IPS-NIHi7 (cell line): ENCODE results near the gene ANXA1.
"Not testable (repeated sequence)": the region's sequence is repeated elsewhere in the genome, so short reads cannot be mapped to it uniquely, and the experiment has no call there.

Experiments
- DNase-seq: peaks from one replicate; pipeline ENCODE4 v3.0.0; 2012; ENCODE audit warnings: mixed read lengths; ENCODE audit errors: extremely low spot score

The ANXA1 gene

DNA sequence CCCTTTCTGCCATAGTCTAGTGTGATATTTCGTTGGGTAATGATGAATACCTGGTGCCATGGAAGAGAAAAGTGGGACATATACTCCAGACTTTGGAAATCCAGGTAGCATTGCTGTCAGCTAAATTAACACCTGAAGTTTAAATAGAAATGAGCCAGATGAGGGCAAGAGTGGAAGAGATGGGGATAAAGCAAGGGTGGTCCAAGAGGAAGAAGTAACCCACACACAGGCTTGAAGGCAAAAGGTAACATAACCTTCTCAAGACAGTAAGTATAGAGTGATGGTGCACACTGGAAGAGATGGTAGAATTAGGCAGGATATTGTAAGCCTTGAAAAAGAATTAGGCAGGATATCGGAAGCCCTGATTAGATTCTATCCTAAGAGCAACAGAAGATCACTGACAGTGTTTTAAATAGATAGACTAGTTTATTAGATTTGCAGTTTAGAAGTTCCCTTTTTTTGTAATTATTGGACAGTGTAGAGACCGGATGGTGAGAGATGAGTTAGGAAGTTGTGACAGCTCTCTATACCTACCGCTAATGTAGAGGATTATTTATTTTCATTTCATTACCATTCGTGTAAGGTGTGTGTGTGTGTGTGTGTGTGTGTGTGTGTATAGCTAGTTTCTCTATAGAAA is 16.8 kb downstream of the ANXA1 start:
- no peak for DNase-seq

- no peak for DNase-seq
Observed at GRCh38 chr9:73170185-73170957, 18.7 kb downstream of the ANXA1 start.

GRCh38 chr9:73172901-73173215 is 21.2 kb downstream of the ANXA1 start:
- DNase-seq: no peak

DNA sequence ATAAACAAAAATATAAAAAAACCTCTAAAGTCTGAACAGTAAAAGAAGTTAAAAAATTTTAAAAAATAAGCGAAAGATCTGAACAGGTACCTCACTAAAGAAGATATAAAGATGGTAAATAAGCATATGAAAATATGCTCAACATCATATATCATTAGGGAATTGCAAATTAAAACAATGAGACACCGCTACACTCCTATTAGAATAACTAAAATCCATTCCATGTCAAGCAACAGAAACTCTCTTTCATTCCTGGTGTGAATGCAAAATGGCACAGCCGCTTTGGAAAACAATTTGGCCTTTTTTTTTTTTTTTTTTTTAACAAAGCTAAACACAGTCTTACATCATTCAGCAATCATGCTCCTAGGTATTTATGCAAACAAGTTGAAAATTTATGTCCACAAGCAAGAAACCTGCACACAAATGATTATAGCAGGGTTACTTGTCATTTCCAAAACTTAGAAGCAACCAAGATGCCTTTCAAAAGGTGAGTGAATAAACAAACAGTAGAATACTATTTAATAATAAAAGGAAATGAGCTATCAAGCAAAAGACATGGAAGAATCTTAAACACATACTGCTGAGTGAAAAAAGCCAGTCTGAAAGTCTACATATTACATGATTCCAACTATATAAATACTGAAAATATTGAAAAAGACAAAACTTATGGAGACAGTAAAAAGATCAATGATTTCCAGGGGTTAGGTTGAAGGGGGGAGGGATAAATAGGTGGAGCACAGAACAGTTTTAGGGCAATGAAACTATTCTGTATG is 22.1 kb downstream of the ANXA1 start:
- DNase-seq: no peak

- no peak for DNase-seq
Observed at GRCh38 chr9:73174330-73174980, 22.8 kb downstream of the ANXA1 start.

- DNase-seq: no peak
Observed at GRCh38 chr9:73176450-73176875, 24.8 kb downstream of the ANXA1 start.

DNA sequence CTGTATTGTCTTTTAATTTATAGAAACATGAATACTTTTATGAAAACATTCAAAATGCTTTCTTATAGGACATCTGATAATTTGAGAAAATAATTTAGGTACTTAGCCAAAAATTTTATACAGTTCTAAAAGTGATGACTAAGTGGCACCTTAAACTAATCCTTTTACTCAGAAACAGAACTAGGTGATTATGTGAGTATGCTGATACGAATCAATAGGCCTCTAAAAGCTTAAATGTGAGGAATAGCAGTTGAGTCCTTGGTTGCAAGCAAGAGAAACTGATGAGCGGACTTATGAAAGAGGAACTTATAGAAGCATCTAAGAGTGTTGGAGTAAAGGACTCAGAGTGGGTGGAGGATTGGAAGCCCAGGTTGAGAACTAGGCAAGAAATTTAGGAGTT is 26.4 kb downstream of the ANXA1 start:
- no peak for DNase-seq

GRCh38 chr9:73179589-73179988 is 27.9 kb downstream of the ANXA1 start:
- DNase-seq: no peak

DNA sequence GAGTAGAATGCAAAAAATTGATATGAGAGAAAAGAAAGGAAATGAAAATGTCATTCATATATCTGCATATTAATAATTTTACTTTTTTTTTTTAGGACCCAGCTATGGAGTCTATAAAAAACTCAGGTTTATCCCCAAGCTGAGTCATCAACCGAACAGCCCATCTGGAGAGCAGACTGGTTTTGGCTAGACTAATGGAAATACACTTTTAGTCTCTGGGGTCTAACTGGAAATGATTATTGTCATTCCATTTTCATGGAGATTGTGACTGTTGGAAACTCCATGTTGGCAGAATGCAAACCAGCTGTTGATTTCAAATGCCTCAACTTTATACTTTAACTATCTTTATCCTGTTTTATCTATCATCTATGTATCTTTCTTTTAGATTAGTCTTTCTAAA is 28.7 kb downstream of the ANXA1 start:
- DNase-seq: no peak

DNA sequence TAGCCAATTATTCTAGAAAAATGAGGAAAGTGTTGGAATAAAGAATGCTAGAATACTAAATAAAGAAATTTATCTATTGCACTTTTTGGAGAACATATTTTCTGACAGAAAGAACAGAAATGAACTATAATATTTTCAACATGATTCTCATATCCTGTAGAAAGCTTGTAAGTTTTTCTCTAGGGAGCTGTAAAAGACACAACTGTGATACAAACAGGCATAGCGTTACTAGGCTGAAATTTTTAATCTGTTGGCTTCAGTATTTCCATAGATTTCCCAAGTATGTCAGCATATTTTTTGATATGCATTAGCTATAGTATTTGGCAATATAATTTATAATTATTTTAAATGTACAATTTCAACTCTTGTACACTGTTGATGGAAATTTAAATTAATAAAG is 31.3 kb downstream of the ANXA1 start:
- no peak for DNase-seq

DNA sequence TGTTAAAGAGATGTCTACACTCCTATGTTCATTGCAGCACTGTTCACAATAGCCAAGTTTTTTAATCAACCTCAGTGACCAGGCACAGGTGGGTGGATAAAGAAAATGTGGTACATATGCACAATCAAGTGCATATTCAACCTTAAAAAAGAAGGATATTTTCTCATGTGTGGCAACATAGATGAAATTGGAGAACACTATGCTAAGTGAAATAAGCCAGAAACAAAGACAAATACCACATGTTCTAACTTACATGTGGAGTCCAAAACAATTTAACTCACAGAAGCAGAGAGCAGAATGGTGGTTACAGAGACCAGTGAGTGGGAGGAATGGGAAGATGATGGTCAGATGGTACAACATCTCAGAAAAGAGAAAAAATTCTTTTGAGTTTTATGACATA is 31.8 kb downstream of the ANXA1 start:
- DNase-seq: no peak

GRCh38 chr9:73183917-73184861 is 32.5 kb downstream of the ANXA1 start:
- no peak for DNase-seq

- DNase-seq: not testable (repeated sequence)
Observed at GRCh38 chr9:73191109-73191508, 39.4 kb downstream of the ANXA1 start.

GRCh38 chr9:73194284-73194683 is 42.6 kb downstream of the ANXA1 start:
- DNase-seq: no peak

DNA sequence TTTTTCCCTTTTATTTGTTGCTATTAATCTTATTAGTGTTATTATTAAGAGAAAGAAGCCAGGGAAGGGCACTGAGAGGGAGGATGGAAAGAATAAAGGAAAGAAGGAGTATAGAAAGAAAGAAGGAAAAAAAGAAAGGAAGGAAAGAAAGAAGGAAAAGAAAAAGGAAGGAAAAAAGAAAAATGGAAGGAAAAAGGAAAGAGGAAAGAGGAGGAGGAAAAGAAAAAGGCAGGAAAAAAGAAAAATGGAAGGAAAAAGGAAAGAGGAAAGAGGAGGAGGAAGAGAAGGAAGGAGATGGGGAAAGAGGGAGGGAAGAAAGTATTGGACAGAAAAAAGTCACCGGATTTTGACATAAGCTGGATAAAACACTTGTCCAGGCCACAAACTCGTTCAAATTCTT is 47.8 kb downstream of the ANXA1 start:
- DNase-seq: no peak

GRCh38 chr9:73199886-73200285 is 48.2 kb downstream of the ANXA1 start:
- DNase-seq: no peak

- no peak for DNase-seq
Observed at GRCh38 chr9:73200694-73201452, 49.2 kb downstream of the ANXA1 start.

DNA sequence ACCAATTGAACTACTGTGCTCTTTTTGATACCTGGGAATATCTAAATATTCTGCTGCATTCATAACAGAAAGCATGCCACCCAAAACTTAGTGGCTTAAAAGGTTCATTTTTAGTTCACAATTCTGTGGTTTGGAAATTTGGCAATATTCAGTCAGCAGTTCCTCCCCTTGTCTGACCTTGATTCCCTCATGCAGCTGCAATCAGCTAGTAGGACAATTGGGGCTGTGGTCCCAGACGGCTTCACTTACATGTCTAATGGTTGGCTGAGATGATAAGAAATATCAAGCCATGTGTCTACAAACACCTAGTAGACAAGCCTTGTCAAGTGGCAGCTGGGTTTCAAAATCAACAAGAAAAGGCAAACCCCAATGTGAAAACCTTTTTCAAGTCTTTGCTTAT is 51.3 kb downstream of the ANXA1 start:
- no peak for DNase-seq

DNA sequence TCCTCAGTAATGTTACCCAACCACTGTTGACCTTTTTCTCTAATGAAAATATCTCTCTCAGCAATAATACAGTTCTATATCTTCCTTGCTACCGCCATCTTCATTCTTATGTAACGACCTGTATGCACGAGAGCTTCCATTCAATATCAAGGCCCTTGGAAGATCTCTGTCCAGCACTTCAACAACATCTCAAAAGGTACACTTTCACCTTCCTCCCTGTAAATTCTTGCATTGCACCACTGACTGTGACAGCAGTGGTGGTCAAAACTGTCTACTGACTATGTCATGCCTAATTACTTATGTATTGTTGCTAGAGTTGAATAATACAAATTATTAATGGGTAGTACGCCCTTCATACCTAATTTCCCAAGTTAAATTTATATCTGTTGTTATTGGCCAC is 53.3 kb downstream of the ANXA1 start:
- no peak for DNase-seq

DNA sequence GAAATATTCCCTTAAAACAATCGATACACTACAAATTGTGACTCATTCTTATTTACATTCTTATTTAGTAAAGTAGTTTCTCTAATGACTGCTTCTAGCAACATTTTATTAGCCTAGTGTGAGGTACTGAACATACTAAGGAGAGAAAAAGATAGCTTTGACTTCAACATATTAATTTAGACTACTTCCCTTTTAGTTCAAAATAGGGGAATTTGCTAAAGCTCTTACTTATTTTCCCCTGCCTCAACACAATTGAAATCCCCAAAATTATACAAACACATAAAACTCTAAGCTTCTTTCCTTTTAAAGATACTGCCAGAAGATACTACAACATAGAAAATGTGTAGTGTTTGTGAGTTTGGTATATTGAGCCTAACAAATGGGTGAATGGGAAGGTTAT is 55.2 kb downstream of the ANXA1 start:
- no peak for DNase-seq
